Kidney (tissue), 14 donors: Measurements from ENCODE around the gene CFAP100. TPM values are rescaled to one million over a fixed set of nuclear protein-coding genes. Genes with fewer than 3 reads are reported as not detected.

Experiments
- DNase-seq, 5 donors: peaks; one replicate each; pipeline ENCODE4 v3.0.0-alpha.2; 2013 to 2020
- FAIRE-seq: peaks from 2 replicates; lab custom pipeline; 2012; peaks lifted over from hg19 to GRCh38; lab: Jason Lieb, UNC
- H3K27ac ChIP-seq, 2 donors: one replicate each; pipeline ENCODE4 v1.7.0; 2013; ENCODE audit warnings: low read depth in 2 of 2, low read length in 2 of 2, inconsistent platforms in 1 of 2
- H3K27me3 ChIP-seq: one replicate; pipeline ENCODE4 v1.7.1; 2013; ENCODE audit warnings: low read length, inconsistent platforms; ENCODE audit not compliant: control insufficient read depth, insufficient read depth
- H3K36me3 ChIP-seq, 3 donors: one replicate each; pipeline versions ENCODE4 v1.7.0 to v1.7.1; 2013; ENCODE audit warnings: low read length in 3 of 3, control low read depth in 1 of 3, inconsistent platforms in 1 of 3; ENCODE audit not compliant: insufficient read depth in 3 of 3, control insufficient read depth in 2 of 3
- H3K4me1 ChIP-seq, 3 donors: one replicate each; pipeline versions ENCODE4 v1.7.0 to v1.7.1; 2013; ENCODE audit warnings: low read length in 3 of 3, inconsistent platforms in 1 of 3, low read depth in 1 of 3; ENCODE audit not compliant: control insufficient read depth in 2 of 3, insufficient read depth in 2 of 3
- H3K4me3 ChIP-seq, 3 donors: one replicate each; pipeline versions ENCODE4 v1.7.0 to v1.8.1; 2013; ENCODE audit warnings: low read length in 3 of 3, control low read depth in 1 of 3, inconsistent platforms in 1 of 3
- H3K9ac ChIP-seq, 3 donors: one replicate each; pipeline versions ENCODE4 v1.7.0 to v1.7.1; 2013; ENCODE audit warnings: low read length in 3 of 3, control low read depth in 1 of 3, inconsistent platforms in 1 of 3
- H3K9me3 ChIP-seq, 3 donors: one replicate each; pipeline versions ENCODE4 v1.7.0 to v1.7.1; 2013; ENCODE audit warnings: low read length in 3 of 3, control low read depth in 1 of 3, inconsistent platforms in 1 of 3; ENCODE audit not compliant: control insufficient read depth in 2 of 3, insufficient read depth in 1 of 3
- intact Hi-C: fragments of 100-400 bp; cut with DNase I; formaldehyde crosslinking; loops from one replicate; pipeline ENCODE4 v1.11.1; 2022
- polyA plus RNA-seq: library from polyadenylated mRNA; stranded (reverse); fragments of 350-450 nt; fragmentation: Illumina TruSeq; extraction: RNeasy Lipid Tissue Mini Kit (QIAGEN cat#74804); gene quantifications from one replicate; pipeline ENCODE4 v1.2.3, GENCODE V29; 2014; ENCODE audit warnings: low read depth, low replicate concordance; ENCODE audit not compliant: insufficient read depth
- total RNA-seq: library from RNA; stranded (reverse); fragmentation: NEBNext Ultra II Directional; extraction: Animal tissue kit (Norgen Biotek cat#: 25700); gene quantifications from one replicate; pipeline ENCODE4 v1.2.1, GENCODE V29; 2021
- TF ChIP-seq, protein P1 (sequence below): IDR thresholded peaks from 3 replicates; pipeline ENCODE4 v1.5.1; 2012; ENCODE audit warnings: mild to moderate bottlenecking, moderate library complexity, borderline replicate concordance; ENCODE audit not compliant: insufficient read depth; ENCODE audit errors: extremely low read depth
- donor health status: control.
- donor health status: control.
- donor health status: control.
- donor health status: control.
- donor health status: control.
- donor health status: DM: yes; HTN: yes; CAD: no.
- donor health status: Normal renal cell carcinoma (clear cell type).

CFAP100 gene
- total and polyA plus RNA-seq, 2 donors from 2014 or later: 0.60 TPM; not detected in 1

DNA sequence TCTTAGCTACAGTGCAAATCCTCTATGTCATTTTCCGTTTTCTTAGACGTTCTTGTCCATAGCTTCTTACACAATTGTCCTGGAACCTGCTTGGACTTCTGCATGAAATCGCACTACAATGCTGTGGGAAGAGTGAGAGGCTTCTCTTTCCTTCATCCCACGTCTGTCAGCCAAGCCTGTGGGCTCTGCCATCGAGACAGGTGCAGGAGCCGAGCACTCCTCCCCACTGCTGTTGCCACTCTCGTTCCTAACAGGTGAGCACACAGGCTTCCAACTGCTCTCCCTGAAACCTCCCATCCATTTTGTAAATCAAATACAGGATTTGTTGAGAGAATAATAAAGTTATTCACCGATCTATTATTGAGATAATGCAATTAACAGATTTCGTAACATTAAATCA lies 57.5 kb downstream of the CFAP100 start:
- no peak overlapping the region for H3K27ac ChIP-seq
- intact Hi-C loops: no loop called here

GRCh38 chr3:126454025-126454424 lies 59.3 kb downstream of the CFAP100 start:
- peaks cover 0 to 5% (median 0%) of the 10 kb centered on the region in 3 donors for H3K4me1 ChIP-seq
- TF ChIP-seq, protein P1, sequence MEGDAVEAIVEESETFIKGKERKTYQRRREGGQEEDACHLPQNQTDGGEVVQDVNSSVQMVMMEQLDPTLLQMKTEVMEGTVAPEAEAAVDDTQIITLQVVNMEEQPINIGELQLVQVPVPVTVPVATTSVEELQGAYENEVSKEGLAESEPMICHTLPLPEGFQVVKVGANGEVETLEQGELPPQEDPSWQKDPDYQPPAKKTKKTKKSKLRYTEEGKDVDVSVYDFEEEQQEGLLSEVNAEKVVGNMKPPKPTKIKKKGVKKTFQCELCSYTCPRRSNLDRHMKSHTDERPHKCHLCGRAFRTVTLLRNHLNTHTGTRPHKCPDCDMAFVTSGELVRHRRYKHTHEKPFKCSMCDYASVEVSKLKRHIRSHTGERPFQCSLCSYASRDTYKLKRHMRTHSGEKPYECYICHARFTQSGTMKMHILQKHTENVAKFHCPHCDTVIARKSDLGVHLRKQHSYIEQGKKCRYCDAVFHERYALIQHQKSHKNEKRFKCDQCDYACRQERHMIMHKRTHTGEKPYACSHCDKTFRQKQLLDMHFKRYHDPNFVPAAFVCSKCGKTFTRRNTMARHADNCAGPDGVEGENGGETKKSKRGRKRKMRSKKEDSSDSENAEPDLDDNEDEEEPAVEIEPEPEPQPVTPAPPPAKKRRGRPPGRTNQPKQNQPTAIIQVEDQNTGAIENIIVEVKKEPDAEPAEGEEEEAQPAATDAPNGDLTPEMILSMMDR: no peak
- no peak overlapping the region for H3K27ac ChIP-seq
- no peak for DNase-seq
- peaks cover 1 to 37% (median 22%) of the 10 kb centered on the region in 3 donors for H3K36me3 ChIP-seq
- no peaks in the 10 kb centered on the region for H3K27me3 ChIP-seq
- no peak overlapping the region for H3K4me3 ChIP-seq
- intact Hi-C loops: no loop called here
- FAIRE-seq: no peak
- no peak overlapping the region for H3K9ac ChIP-seq
- no peaks in the 10 kb centered on the region for H3K9me3 ChIP-seq

More for the DNA sequence above, 57.5 kb downstream of the CFAP100 start:
- DNase-seq (no peak), FAIRE-seq (no peak)
- no peaks in the 10 kb centered on the region for H3K27me3 ChIP-seq
- H3K9ac ChIP-seq: no peak overlapping the region
- H3K4me3 ChIP-seq: no peak overlapping the region
- no peaks in the 10 kb centered on the region for H3K9me3 ChIP-seq
- peaks cover 0 to 5% (median 0%) of the 10 kb centered on the region in 3 donors for H3K4me1 ChIP-seq
- TF ChIP-seq, protein P1: no peak
- H3K36me3 ChIP-seq: peaks cover 0 to 32% (median 23%) of the 10 kb centered on the region in 3 donors

DNA sequence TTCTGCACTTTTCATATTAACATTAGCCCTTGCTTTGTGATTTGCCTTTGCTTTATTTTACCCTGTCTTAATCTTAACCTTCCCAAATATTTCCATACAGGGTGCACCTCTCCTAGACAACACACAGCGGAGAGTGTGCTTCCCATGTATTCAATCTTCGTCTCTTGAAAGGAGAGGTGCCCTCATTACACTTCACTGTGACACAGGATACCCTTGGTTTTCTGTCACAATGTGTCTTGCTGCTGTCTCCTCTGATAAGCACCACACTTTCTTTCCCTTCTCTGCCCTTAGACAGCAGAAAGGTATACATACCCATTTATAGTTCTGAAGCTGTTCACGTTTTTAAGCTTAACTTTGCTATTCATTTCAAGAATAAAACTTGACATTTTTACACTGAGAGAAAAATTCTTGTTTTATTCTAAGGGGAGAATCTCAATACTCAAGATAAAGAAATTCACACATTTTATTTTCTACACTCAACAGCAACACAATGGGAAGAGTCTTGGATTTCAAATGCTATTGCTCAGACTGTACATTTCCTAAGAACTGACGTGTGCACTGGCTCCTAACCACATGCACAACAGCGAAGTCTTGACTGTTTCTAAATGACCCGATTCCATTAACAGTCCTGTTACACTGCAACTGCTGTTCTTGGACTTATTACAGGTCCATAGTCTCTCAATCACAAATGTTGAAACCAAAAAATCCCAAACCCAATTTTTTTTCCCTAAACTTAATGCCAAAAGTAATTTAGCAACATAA lies 59.9 kb downstream of the CFAP100 start:
- no peaks in the 10 kb centered on the region for H3K27me3 ChIP-seq
- no peak overlapping the region for H3K9ac ChIP-seq
- DNase-seq: no peak
- FAIRE-seq: no peak
- TF ChIP-seq, protein P1: no peak
- intact Hi-C loops: no loop called here
- H3K9me3 ChIP-seq: no peaks in the 10 kb centered on the region
- no peak overlapping the region for H3K4me3 ChIP-seq
- peaks cover 3 to 41% (median 24%) of the 10 kb centered on the region in 3 donors for H3K36me3 ChIP-seq
- H3K4me1 ChIP-seq: peaks cover 0 to 3% (median 0%) of the 10 kb centered on the region in 3 donors
- H3K27ac ChIP-seq: no peak overlapping the region
